ENCODE measurements around the gene PIK3R5. TPM values are rescaled to one million over a fixed set of nuclear protein-coding genes. Genes with fewer than 3 reads are reported as not detected.

Gene PIK3R5
- polyA plus RNA-seq, 1 donor from 2014 or later = not detected

DNA sequence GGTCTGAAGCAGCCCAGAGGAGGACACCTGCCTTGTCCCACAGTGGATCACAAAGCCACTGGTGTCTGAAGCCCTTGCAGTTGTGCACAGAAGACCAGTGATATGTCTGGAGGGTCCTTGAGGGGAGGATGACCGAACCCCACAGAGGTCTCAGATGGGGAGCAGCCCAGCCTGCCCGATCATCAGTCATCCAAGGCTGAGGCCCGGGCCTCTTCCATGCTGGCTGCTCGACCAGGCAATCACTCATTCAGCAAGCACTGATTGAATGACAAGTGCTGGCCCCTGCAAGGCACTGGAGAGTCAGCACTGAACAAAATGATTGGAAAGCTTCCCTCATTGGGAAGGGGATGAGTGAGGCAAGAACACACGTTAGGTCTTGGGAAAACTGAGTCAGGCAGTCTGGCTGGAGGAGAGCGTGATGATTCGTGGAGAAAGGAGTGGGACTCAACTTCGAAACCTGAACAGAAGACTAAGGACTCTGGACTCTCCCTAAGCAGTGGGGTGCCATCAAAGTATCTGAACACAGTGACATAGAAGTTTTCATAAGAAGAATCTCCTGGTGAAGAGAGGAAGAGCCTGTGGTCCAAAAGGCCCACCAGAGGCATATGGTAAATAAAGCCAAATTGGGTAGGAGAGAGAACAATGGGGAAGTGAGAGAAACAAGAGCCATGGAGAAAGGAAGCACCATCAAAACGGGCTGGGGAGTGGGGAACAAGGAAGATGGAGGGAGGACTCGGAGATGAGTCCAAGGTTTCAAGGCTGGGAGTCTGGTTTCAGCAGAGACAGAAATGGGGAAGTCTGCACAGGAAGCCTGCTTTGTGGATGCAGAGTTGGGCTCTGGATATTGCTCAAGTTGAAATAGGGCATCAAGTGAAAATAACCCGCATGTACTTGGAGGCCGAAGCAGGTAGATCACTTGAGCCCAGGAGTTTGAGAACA, 10.2 kb downstream of the PIK3R5 start:
- H3K9me2 ChIP-seq (ENCODE audit: insufficient read depth, low read length) = no peaks in the 10 kb centered on the region
- H3K4me3 ChIP-seq (ENCODE audit: low read length) = no peak overlapping the region
- no peaks in the 10 kb centered on the region for H3K79me2 ChIP-seq (replicated peaks; ENCODE audit: insufficient read depth, low read length)
- H3K4me2 ChIP-seq (ENCODE audit: low read length) = no peak overlapping the region
- TF ChIP-seq SMC3 (conservative IDR thresholded peaks at IDR 0.05; ENCODE audit: poor library complexity) = no peak
- TF ChIP-seq EZH2 (IDR thresholded peaks at IDR 0.05; ENCODE audit: borderline replicate concordance, insufficient read depth, low read length, poor library complexity, severe bottlenecking) = no peak
- no peak for TF ChIP-seq EP300 (conservative IDR thresholded peaks at IDR 0.05; ENCODE audit: poor library complexity, severe bottlenecking)
- TF ChIP-seq MXI1 (conservative IDR thresholded peaks at IDR 0.05; ENCODE audit: poor library complexity, severe bottlenecking) = no peak
- TF ChIP-seq, protein P1, sequence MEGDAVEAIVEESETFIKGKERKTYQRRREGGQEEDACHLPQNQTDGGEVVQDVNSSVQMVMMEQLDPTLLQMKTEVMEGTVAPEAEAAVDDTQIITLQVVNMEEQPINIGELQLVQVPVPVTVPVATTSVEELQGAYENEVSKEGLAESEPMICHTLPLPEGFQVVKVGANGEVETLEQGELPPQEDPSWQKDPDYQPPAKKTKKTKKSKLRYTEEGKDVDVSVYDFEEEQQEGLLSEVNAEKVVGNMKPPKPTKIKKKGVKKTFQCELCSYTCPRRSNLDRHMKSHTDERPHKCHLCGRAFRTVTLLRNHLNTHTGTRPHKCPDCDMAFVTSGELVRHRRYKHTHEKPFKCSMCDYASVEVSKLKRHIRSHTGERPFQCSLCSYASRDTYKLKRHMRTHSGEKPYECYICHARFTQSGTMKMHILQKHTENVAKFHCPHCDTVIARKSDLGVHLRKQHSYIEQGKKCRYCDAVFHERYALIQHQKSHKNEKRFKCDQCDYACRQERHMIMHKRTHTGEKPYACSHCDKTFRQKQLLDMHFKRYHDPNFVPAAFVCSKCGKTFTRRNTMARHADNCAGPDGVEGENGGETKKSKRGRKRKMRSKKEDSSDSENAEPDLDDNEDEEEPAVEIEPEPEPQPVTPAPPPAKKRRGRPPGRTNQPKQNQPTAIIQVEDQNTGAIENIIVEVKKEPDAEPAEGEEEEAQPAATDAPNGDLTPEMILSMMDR (IDR thresholded peaks at IDR 0.05; ENCODE audit: poor library complexity, severe bottlenecking) = no peak
- TF ChIP-seq, protein P2, sequence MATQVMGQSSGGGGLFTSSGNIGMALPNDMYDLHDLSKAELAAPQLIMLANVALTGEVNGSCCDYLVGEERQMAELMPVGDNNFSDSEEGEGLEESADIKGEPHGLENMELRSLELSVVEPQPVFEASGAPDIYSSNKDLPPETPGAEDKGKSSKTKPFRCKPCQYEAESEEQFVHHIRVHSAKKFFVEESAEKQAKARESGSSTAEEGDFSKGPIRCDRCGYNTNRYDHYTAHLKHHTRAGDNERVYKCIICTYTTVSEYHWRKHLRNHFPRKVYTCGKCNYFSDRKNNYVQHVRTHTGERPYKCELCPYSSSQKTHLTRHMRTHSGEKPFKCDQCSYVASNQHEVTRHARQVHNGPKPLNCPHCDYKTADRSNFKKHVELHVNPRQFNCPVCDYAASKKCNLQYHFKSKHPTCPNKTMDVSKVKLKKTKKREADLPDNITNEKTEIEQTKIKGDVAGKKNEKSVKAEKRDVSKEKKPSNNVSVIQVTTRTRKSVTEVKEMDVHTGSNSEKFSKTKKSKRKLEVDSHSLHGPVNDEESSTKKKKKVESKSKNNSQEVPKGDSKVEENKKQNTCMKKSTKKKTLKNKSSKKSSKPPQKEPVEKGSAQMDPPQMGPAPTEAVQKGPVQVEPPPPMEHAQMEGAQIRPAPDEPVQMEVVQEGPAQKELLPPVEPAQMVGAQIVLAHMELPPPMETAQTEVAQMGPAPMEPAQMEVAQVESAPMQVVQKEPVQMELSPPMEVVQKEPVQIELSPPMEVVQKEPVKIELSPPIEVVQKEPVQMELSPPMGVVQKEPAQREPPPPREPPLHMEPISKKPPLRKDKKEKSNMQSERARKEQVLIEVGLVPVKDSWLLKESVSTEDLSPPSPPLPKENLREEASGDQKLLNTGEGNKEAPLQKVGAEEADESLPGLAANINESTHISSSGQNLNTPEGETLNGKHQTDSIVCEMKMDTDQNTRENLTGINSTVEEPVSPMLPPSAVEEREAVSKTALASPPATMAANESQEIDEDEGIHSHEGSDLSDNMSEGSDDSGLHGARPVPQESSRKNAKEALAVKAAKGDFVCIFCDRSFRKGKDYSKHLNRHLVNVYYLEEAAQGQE (IDR thresholded peaks at IDR 0.05; ENCODE audit: borderline replicate concordance) = no peak
- TF ChIP-seq RAD21 (conservative IDR thresholded peaks at IDR 0.05) = no peak
- no peak for TF ChIP-seq TAF1 (IDR thresholded peaks at IDR 0.05; ENCODE audit: low read depth)
- TF ChIP-seq POLR2AphosphoS5 (IDR thresholded peaks at IDR 0.05) = no peak
- no peaks in the 10 kb centered on the region for H3F3A ChIP-seq (ENCODE audit: insufficient read depth, low read length, poor library complexity, severe bottlenecking)
- no peak overlapping the region for H2AFZ ChIP-seq (ENCODE audit: low read depth, low read length)
- no peak overlapping the region for H3K27ac ChIP-seq (ENCODE audit: low read length)
- H3K36me3 ChIP-seq (ENCODE audit: insufficient read depth, low read length) = no peaks in the 10 kb centered on the region
- H3K9ac ChIP-seq (ENCODE audit: low read length) = no peak overlapping the region
- H3K9me3 ChIP-seq (ENCODE audit: low read length) = no peaks in the 10 kb centered on the region
- no peaks in the 10 kb centered on the region for H4K20me1 ChIP-seq (ENCODE audit: insufficient read depth)
- H3K27me3 ChIP-seq (ENCODE audit: insufficient read depth, low read depth, low read length) = no peaks in the 10 kb centered on the region

DNA sequence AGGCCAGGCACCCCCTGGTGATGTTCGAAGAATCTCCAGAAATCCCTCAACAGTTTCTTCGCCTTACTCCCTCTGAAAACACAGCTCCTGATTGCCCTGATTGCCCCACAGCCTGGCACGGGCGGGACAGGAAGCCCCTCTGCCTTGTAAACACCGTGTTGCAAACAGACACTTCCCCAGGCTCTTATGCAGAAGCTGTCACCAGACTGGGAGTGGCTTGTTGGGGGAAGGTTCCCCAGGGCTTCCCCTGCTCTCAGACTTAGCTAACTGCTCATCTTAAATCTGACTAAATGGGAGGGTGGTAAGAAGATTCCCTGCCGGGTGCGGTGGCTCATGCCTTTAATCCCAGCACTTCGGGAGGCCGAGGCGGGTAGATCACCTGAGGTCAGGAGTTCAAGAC, 11.2 kb downstream of the PIK3R5 start:
- TF ChIP-seq SMC3 (conservative IDR thresholded peaks at IDR 0.05; ENCODE audit: poor library complexity) (no peak), EP300 (conservative IDR thresholded peaks at IDR 0.05; ENCODE audit: poor library complexity, severe bottlenecking) (no peak), MXI1 (conservative IDR thresholded peaks at IDR 0.05; ENCODE audit: poor library complexity, severe bottlenecking) (no peak)
- TF ChIP-seq, protein P2 (IDR thresholded peaks at IDR 0.05; ENCODE audit: borderline replicate concordance) = no peak
- no peaks in the 10 kb centered on the region for H3K79me2 ChIP-seq (replicated peaks; ENCODE audit: insufficient read depth, low read length)
- H3K27me3 ChIP-seq (ENCODE audit: insufficient read depth, low read depth, low read length) = no peaks in the 10 kb centered on the region
- H3F3A ChIP-seq (ENCODE audit: insufficient read depth, low read length, poor library complexity, severe bottlenecking) = no peaks in the 10 kb centered on the region
- no peaks in the 10 kb centered on the region for H3K9me3 ChIP-seq (ENCODE audit: low read length)
- no peaks in the 10 kb centered on the region for H3K9me2 ChIP-seq (ENCODE audit: insufficient read depth, low read length)
- no peak overlapping the region for H3K4me2 ChIP-seq (ENCODE audit: low read length)
- no peak overlapping the region for H3K4me3 ChIP-seq (ENCODE audit: low read length)
- H3K36me3 ChIP-seq (ENCODE audit: insufficient read depth, low read length) = no peaks in the 10 kb centered on the region
- no peak overlapping the region for H2AFZ ChIP-seq (ENCODE audit: low read depth, low read length)
- no peak overlapping the region for H3K9ac ChIP-seq (ENCODE audit: low read length)
- H3K27ac ChIP-seq (ENCODE audit: low read length) = no peak overlapping the region
- no peaks in the 10 kb centered on the region for H4K20me1 ChIP-seq (ENCODE audit: insufficient read depth)

All from neural cell (in vitro differentiated cells).